Frontal cortex (tissue), 4 donors: Measurements from ENCODE around the gene ATG16L2. TPM values are rescaled to one million over a fixed set of nuclear protein-coding genes. Genes with fewer than 3 reads are reported as not detected.

Experiments used
- DNase-seq, 2 donors: peaks; one replicate each; pipeline ENCODE4 v3.0.0; 2012; ENCODE audit warnings: low spot score in 2 of 2
- FAIRE-seq: peaks from 2 replicates; lab custom pipeline; 2012; peaks lifted over from hg19 to GRCh38; lab: Jason Lieb, UNC
- small RNA-seq: library from RNA; depleted of rRNA; stranded (forward); fragments of <200 nt; gene quantifications from one replicate; pipeline ENCODE3, GENCODE V24; 2014
- total RNA-seq: library from RNA; depleted of rRNA; stranded (reverse); fragments of >200 nt; gene quantifications from one replicate; pipeline ENCODE4 v1.2.3, GENCODE V29; 2014
- donor health status: control.
- donor health status: control.
- donor health status: control.

The ATG16L2 gene
- total RNA-seq, 1 donor from 2014 or later = 2.9 TPM

GRCh38 chr11:72864702-72865655, 50.8 kb downstream of the ATG16L2 start:
- DNase-seq = no peak
- no peak for FAIRE-seq

GRCh38 chr11:72867970-72868369, 53.8 kb downstream of the ATG16L2 start:
- DNase-seq (no peak), FAIRE-seq (no peak)

DNA sequence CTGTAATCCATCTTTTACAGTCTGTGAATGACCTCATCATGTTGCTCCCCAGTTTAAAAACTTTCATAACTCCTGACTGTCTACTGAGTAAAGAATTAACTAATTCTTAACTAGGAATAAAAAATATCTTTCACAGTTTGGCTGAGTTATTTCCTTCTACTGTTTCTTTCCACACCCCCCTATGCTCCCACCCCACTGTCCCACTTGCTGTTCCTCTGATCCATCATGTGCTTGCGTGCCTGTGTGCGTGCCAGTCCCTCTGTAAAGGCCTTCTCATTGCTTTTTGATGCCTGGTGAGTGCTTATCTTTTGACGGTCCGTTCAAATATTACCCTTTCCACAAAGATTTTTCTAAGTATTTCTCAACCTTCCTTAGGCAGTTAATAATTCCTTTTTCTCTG, 55.6 kb downstream of the ATG16L2 start:
- FAIRE-seq (no peak), DNase-seq (no peak)

DNA sequence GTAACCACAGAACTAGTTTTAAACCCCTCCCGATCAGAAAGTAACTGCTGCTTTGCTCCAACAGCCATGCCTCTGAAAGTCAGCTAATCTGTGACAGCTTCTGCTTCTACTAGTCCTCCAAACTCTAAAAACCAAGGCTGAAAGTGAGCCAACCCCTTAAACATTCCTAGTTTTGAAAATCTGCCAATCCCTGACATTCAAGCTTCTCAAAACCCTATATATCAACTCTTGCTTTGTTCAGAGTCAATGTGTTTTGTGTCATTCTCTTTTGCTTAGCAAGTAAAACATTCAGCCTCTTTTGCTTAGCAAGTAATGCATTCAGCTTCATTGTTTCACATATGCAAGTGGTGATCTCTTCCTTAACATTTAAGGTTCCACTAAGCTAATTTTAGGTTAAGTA, 56.9 kb downstream of the ATG16L2 start:
- FAIRE-seq = no peak

DNA sequence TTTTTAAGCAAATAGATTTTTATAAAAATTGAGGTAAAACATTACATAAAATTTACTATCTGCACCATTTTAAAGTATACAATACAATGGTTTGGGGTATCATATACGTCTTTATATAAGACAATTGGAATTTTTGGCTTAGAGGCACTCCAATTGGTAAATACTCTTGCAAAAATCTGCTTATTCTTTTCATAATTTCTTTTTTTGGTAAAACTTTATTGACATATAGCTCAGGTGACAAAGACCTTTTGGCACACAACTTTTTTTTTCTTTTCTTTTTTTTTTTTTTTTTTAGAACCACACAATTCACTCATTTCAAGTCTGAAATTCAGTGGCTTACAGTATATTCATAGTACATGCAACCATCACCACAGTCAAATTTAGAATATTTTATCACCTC, 57.8 kb downstream of the ATG16L2 start:
- no peak for FAIRE-seq

More for the DNA sequence above, 56.9 kb downstream of the ATG16L2 start:
- DNase-seq = no peak

GRCh38 chr11:72875736-72876135, 61.5 kb downstream of the ATG16L2 start:
- DNase-seq (no peak), FAIRE-seq (no peak)

More for the DNA sequence above, 57.8 kb downstream of the ATG16L2 start:
- no peak for DNase-seq

- no peak for FAIRE-seq
- no peak for DNase-seq
Observed at GRCh38 chr11:72876147-72876546, 61.9 kb downstream of the ATG16L2 start.

Small RNAs within 50 kb of the gene (small RNA-seq; reads per million reads assigned to genes)
- gene MIR4692 = not detected
- gene RF00019 = not detected
- gene RNU6-672P = not detected

Other genes with a start within 250 kb of the ATG16L2 start
- gene PDE2A, start 140.0 kb upstream of the ATG16L2 start, total RNA-seq = 63.2 TPM
- gene ARAP1, start 62.0 kb upstream of the ATG16L2 start, total RNA-seq = 20.0 TPM
- gene STARD10, start 20.4 kb upstream of the ATG16L2 start, total RNA-seq = 37.9 TPM